Activated CD4-positive, alpha-beta T cell treated with anti-CD3 and anti-CD28 coated beads, Interleukin-2, Interleukin-6, amounts not matched to agents 100 ng/mL and 50 ng/mL, durations not matched to agents 16 hours and 8 hours (primary cell): Measurements from ENCODE around the gene HAPLN1.
A peak's percentile ranks its signal among the peaks of the same experiment; 100 is the strongest.

Experiments used
- DNase-seq: peaks from one replicate; pipeline ENCODE4 v3.0.0-alpha.2; 2020

The HAPLN1 gene

GRCh38 chr5:83633285-83633684 is 87.4 kb downstream of the HAPLN1 start:
- no peak for DNase-seq

DNA sequence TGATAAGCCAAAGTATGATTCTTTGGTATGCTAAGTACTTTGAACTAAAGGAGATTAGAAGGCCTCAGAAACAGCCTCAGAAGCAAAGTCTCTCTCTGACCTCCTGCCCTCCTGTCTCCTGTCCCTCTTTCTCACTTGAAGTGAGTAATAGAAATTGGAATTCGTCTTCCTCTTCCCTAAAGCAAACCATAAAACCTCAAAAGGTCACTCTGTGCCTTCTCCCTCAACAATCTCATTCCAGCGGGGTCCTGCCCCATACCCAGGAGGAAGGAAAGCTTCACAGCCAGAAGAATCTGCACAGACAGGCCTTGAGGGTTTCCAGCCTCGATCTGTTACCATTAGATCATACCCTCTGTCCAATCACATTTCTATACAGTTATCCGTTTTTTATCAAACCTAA is 87.8 kb downstream of the HAPLN1 start:
- no peak for DNase-seq

DNA sequence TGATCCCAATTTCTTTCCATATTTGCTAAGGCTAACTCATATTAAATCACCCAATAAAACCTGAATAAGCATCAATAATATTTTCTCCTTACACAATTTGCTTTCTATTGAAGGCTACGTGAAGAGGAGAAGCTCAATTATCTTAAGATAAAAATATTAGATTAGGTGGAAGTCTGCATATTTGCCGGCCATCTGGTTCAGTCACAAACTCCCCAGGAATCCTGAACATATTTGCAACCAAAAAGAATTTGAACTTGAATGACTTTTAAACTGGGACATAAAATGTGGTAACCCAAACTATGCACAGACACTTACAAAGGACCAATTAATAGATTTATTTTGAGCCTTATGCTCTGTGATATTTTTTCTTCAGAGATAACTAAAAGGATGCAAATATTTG is 92.3 kb downstream of the HAPLN1 start:
- no peak for DNase-seq

DNA sequence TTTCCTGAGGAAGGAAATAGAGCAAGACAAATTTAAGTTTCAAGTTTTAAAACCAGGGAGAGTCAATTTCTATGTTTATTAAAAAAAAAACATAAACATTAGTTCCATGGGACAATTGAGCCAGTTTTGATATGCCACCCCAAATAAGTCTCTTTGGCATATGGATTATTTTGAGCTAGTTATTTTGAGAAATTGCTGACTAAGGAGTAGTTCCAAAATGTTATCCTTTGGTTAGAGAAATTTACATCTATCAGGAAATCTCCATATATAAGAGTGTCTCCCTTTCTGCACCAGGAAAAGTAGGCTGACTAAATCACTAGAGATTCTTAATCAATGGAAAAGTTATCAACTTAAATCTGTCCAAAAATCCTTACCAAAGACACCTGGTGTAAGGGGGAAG is 105.8 kb downstream of the HAPLN1 start:
- DNase-seq, result no peak

DNA sequence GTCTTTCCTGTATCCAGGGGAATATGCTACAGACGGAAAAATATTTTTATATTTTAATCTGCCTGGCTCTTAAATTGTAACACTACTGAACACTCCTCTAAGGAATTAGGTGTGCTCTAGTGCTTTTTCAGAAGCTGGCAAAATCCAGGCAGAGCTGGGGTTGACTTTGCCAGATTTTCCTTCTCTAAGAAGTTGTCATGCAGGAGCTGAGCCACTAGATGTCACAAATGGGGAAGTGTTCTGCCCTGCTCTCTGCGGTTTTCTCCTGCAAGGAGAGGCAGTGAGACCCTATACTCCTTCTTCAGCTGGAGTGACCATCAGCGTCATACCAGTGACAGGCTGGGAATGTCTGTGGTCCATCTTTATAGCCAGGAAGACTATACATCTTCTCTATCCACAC is 112.5 kb downstream of the HAPLN1 start:
- peak; percentile 7 for DNase-seq

- no peak for DNase-seq
Measured at GRCh38 chr5:83595217-83595616, 125.4 kb downstream of the HAPLN1 start.

- DNase-seq, result no peak
Measured at GRCh38 chr5:83590966-83591365, 129.7 kb downstream of the HAPLN1 start.

DNA sequence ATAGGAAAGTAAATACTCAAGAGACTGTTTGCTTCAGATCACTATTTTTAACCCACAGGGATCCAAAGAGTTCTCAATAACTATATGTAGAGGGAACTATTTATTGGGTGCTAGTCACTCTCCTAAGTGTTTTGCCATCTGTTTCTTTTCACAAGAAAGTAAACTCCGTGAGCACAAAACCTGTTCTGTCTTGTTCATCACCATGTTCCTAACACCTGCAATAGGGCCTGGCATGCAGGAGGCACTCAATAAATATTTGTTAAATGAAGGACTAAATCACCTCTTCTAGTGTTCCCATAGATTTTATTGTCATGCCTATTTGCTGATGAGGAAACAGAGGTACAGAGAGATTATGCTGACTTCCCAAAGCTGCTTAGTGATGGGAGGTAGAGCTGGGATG is 130.9 kb downstream of the HAPLN1 start:
- no peak for DNase-seq
